22Rv1 (cell line): ENCODE data around the gene OGFR.

Experiments used
- CTCF ChIP-seq: fragments of 450-650 bp; IDR thresholded peaks from 2 replicates; pipeline ENCODE4 v1.5.1; 2017; ENCODE audit warnings: mild to moderate bottlenecking
- ZFX ChIP-seq: fragments of 450-650 bp; IDR thresholded peaks from 2 replicates; pipeline ENCODE4 v1.6.1; 2017; ENCODE audit warnings: antibody characterized with exemption, borderline replicate concordance

- no peak for TF ChIP-seq CTCF
- no peak for TF ChIP-seq ZFX
These were observed 57.2 kb downstream of the OGFR start, which contains the start of gene TCFL5 for GRCh38 chr20:62861726-62862336.
